PC-3 (cell line): ENCODE measurements around the gene PLXNA4. TPM values are rescaled to one million over a fixed set of nuclear protein-coding genes. Genes with fewer than 3 reads are reported as not detected.

Experiments used
- ATAC-seq: fragments of 200-7000 bp; cut with Tn5 transposase; 2 replicates; pipeline ENCODE4 v1.9.1; 2020; ENCODE audit warnings: mild to moderate bottlenecking, moderate library complexity
- BruUV-seq: library from RNA; stranded (reverse); fragments of 400-500 nt; replicated peaks from 2 replicates; lab custom pipeline; 2021; lab: Mats Ljungman, UMichigan
- CTCF ChIA-PET: fragments of 300-600 bp; sonication (Branson Sonifier 250); formaldehyde crosslinking; loops from one replicate; lab custom pipeline; 2022; ENCODE audit warnings: antibody characterized with exemption; lab: Charles Lee
- POLR2A ChIA-PET: fragments of 300-600 bp; sonication (Branson Sonifier 250); formaldehyde crosslinking; loops from one replicate; lab custom pipeline; 2022; ENCODE audit warnings: antibody characterized with exemption; ENCODE audit not compliant: unreplicated experiment; lab: Charles Lee
- DNase-seq: peaks from one replicate; pipeline ENCODE4 v3.0.0-alpha.2; 2015
- H2AFZ ChIP-seq: fragments of 300-600 bp; sonication (generic); 2 replicates; pipeline ENCODE4 v1.6.0; 2016; ENCODE audit warnings: antibody characterized with exemption, low read length
- H3F3A ChIP-seq: fragments of 300-600 bp; sonication (generic); one replicate; pipeline ENCODE4 v1.6.0; 2017; ENCODE audit warnings: antibody characterized with exemption, low read length, control low read depth, mild to moderate bottlenecking; ENCODE audit not compliant: unreplicated experiment
- H3K27ac ChIP-seq: fragments of 300-600 bp; sonication (generic); 2 replicates; pipeline ENCODE4 v1.5.1; 2016; ENCODE audit warnings: mild to moderate bottlenecking, low read length
- H3K27me3 ChIP-seq: fragments of 300-600 bp; sonication (generic); 2 replicates; pipeline ENCODE4 v1.6.1; 2016; ENCODE audit warnings: low read length, mixed read lengths
- H3K36me3 ChIP-seq: fragments of 300-600 bp; sonication (generic); 2 replicates; pipeline ENCODE4 v1.6.1; 2016; ENCODE audit warnings: low read depth, mixed run types, low read length, mixed read lengths
- H3K4me1 ChIP-seq: fragments of 300-600 bp; sonication (generic); 2 replicates; pipeline ENCODE4 v1.5.1; 2016; ENCODE audit warnings: low read length; ENCODE audit not compliant: insufficient read depth
- H3K4me2 ChIP-seq: fragments of 300-600 bp; sonication (generic); 2 replicates; pipeline ENCODE4 v1.6.0; 2016; ENCODE audit warnings: low read length
- H3K4me3 ChIP-seq: fragments of 300-600 bp; sonication (generic); 2 replicates; pipeline ENCODE4 v1.5.1; 2016; ENCODE audit warnings: mild to moderate bottlenecking, low read length, mixed read lengths
- H3K79me2 ChIP-seq: fragments of 300-600 bp; sonication (generic); 2 replicates; pipeline ENCODE4 v1.6.1; 2017; ENCODE audit warnings: low read length, mixed read lengths
- H3K9ac ChIP-seq: fragments of 300-600 bp; sonication (generic); 2 replicates; pipeline ENCODE4 v1.6.0; 2016; ENCODE audit warnings: mild to moderate bottlenecking, low read length
- H3K9me2 ChIP-seq: fragments of 300-600 bp; sonication (generic); replicated peaks from 2 replicates; pipeline ENCODE4 v1.6.1; 2016; ENCODE audit warnings: mixed run types, low read length, mixed read lengths
- H3K9me3 ChIP-seq: fragments of 300-600 bp; sonication (generic); 2 replicates; pipeline ENCODE4 v1.6.1; 2016; ENCODE audit warnings: low read length, mixed read lengths
- H4K20me1 ChIP-seq: fragments of 300-600 bp; sonication (generic); 2 replicates; pipeline ENCODE4 v1.6.1; 2016; ENCODE audit warnings: low read length, mixed read lengths
- EZH2 ChIP-seq: fragments of 300-600 bp; sonication (generic); IDR thresholded peaks from one replicate; pipeline ENCODE4 v1.6.1; 2017; ENCODE audit warnings: antibody characterized with exemption, mild to moderate bottlenecking, low read length; ENCODE audit not compliant: unreplicated experiment
- EZH2phosphoT487 ChIP-seq: fragments of 300-600 bp; sonication (generic); IDR thresholded peaks from 2 replicates; pipeline ENCODE4 v1.6.1; 2018; ENCODE audit warnings: mild to moderate bottlenecking, antibody characterized with exemption, low read length, borderline replicate concordance
- intact Hi-C: fragments of 100-400 bp; cut with micrococcal nuclease; formaldehyde crosslinking; loops from 2 replicates; pipeline ENCODE4 v1.9.0; 2023
- total RNA-seq: library from RNA; depleted of rRNA; stranded (reverse); fragments of >200 nt; gene quantifications from 2 replicates; pipeline ENCODE4 v1.2.3, GENCODE V29; 2014
- TF ChIP-seq, protein P1 (sequence below): fragments of 300-600 bp; sonication (generic); conservative IDR thresholded peaks from 2 replicates; pipeline ENCODE4 v1.5.1; 2017; ENCODE audit warnings: antibody characterized with exemption, low read depth, mild to moderate bottlenecking, low read length

The PLXNA4 gene
- total RNA-seq, 1 experiment from 2014 or later: 1.2 TPM

DNA sequence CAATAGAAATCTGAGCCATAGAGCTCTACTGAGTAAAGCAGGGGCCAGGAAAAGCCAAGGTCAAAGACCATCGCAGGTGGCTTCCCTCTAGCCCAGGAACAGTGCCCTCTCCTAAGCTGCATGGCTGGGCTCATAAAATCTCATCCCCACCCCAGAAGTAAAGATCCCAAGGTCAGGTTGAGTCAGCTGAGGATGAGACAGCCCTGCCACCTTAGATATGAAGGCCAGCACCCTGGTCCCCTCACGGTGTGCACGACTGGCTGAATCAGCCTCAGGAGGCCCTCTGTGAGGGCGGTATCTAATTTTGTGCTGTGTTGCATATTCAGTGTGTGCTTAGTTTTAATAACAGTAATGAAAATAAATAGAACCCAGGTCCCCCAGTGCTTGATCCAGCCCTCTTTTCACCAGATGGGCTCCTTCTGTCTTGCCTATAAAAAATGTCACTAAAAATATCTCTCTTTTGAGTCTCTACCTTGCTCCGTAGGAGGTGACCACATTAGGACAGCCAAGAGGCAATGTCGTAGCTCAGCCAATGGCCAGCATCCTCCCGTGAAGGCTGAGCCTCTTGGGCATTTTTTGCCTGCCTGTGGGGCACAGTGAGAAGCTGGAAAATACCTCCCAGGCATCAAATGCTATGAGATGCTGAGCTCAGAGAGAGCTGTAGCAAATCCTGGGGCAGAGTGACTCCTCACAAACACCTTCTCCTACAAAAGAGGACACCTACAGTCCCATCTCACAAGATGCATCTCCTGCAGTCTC is 424.0 kb downstream of the PLXNA4 start:
- TF ChIP-seq EZH2phosphoT487 (no peak), EZH2 (no peak)
- TF ChIP-seq, protein P1, sequence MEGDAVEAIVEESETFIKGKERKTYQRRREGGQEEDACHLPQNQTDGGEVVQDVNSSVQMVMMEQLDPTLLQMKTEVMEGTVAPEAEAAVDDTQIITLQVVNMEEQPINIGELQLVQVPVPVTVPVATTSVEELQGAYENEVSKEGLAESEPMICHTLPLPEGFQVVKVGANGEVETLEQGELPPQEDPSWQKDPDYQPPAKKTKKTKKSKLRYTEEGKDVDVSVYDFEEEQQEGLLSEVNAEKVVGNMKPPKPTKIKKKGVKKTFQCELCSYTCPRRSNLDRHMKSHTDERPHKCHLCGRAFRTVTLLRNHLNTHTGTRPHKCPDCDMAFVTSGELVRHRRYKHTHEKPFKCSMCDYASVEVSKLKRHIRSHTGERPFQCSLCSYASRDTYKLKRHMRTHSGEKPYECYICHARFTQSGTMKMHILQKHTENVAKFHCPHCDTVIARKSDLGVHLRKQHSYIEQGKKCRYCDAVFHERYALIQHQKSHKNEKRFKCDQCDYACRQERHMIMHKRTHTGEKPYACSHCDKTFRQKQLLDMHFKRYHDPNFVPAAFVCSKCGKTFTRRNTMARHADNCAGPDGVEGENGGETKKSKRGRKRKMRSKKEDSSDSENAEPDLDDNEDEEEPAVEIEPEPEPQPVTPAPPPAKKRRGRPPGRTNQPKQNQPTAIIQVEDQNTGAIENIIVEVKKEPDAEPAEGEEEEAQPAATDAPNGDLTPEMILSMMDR: no peak
- no peak for DNase-seq
- ATAC-seq: no peak
- H3K27me3 ChIP-seq: no peaks in the 10 kb centered on the region
- H2AFZ ChIP-seq: no peak overlapping the region
- H3K9me2 ChIP-seq: no peaks in the 10 kb centered on the region
- POLR2A ChIA-PET: no interaction called here
- CTCF ChIA-PET: no interaction called here
- no peaks in the 10 kb centered on the region for H3K36me3 ChIP-seq
- no peak overlapping the region for H3K4me3 ChIP-seq
- H3F3A ChIP-seq: no peaks in the 10 kb centered on the region
- no peak overlapping the region for H3K9ac ChIP-seq
- H3K79me2 ChIP-seq: no peaks in the 10 kb centered on the region
- no peaks in the 10 kb centered on the region for H3K9me3 ChIP-seq
- no peak overlapping the region for H3K4me2 ChIP-seq
- H3K4me1 ChIP-seq: no peaks in the 10 kb centered on the region
- no TSS peak for BruUV-seq
- no peaks in the 10 kb centered on the region for H4K20me1 ChIP-seq
- H3K27ac ChIP-seq: no peak overlapping the region
- intact Hi-C loops: no loop called here

DNA sequence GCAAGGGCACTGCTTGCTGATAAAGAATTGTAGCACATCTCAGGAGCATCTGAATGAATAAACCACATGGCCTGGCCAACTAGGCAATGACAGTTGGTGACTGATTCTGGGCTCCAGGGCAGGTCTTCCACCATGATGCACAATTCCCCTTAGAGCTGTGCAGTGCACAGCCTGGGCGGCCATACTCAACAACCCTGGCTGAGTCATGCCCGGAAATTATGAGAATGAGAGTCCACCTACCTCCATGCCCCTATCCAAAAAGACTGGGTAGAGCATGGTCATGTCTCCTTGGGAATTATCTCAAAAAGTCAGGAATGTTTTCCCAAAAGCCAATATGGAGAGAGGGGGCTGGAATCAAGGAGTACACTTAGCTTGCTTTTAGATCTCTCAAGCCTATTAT is 425.6 kb downstream of the PLXNA4 start:
- no TSS peak for BruUV-seq
- Histone ChIP-seq H3K9me2 (no peaks in the 10 kb centered on the region), H3K9ac (no peak overlapping the region), H3K4me2 (no peak overlapping the region), H3K4me3 (no peak overlapping the region), H3K27ac (no peak overlapping the region), H2AFZ (no peak overlapping the region), H3K36me3 (no peaks in the 10 kb centered on the region), H3K79me2 (no peaks in the 10 kb centered on the region), H3K4me1 (peaks cover 5% of the 10 kb centered on the region; the same call in 1 of the 2 replicates), H3F3A (no peaks in the 10 kb centered on the region), H3K27me3 (no peaks in the 10 kb centered on the region), H4K20me1 (no peaks in the 10 kb centered on the region), H3K9me3 (no peaks in the 10 kb centered on the region)
- ChIA-PET CTCF (no interaction called here), POLR2A (interaction anchor here (0.8 kb wide), 1 partner anchor 242 kb away, joined by 10 read pairs; no protein-coding TSS in a partner anchor)
- DNase-seq: no peak
- no peak for TF ChIP-seq EZH2phosphoT487
- no peak for ATAC-seq
- intact Hi-C loops: no loop called here

DNA sequence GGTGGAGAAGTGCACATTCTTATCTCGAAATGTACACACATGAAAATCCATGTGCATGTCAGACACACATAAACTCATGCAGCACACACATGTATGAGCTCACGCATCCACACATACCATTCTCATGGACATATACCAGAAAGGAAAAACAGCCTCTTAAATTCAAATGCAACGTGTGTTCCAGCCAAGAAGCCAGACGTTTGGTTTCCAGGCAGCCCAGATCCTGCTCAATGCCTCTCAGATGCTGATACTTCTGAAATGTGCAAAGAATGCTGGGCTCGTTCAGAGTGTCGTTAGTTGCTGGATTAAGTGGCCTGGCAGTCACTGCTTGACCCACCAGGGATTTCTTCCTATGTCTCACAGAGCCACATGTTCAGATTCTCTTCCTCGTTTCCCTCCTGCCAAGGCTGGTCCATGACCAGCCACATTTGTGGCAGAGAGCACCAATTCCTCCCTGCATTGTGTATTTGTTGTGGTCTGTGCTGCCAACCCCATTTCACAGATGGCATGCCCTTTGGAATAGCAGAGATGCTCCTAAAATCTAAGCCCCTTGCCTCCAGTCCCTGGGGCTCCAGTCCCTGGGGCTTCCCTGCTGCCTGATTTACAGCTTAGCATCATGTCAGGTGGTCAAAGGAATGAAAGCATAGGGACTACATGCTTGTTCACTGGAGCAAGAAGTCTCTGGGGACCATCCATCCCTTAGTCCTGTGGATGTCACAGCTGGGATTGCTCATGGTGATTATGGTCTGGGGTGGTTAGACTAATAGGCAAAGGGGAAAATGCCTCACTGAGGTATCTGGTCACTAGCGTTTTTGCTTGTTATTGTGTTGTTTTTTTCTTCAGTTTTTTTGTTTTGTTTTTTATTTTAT is 426.6 kb downstream of the PLXNA4 start:
- no peak for DNase-seq
- no peaks in the 10 kb centered on the region for H3K79me2 ChIP-seq
- no peaks in the 10 kb centered on the region for H3K27me3 ChIP-seq
- H3K9ac ChIP-seq: no peak overlapping the region
- H3K9me2 ChIP-seq: no peaks in the 10 kb centered on the region
- intact Hi-C loops: loop anchor here (5.0 kb wide), 1 partner anchor 462 kb away; no protein-coding TSS in a partner anchor
- ATAC-seq: no peak
- peaks cover 14% of the 10 kb centered on the region for H3K4me1 ChIP-seq
- POLR2A ChIA-PET: no interaction called here
- no TSS peak for BruUV-seq
- H3K4me2 ChIP-seq: no peak overlapping the region
- TF ChIP-seq, protein P1: no peak
- TF ChIP-seq EZH2 (no peak), EZH2phosphoT487 (no peak)
- CTCF ChIA-PET: no interaction called here
- H3K4me3 ChIP-seq: no peak overlapping the region
- no peaks in the 10 kb centered on the region for H4K20me1 ChIP-seq
- no peaks in the 10 kb centered on the region for H3K36me3 ChIP-seq
- H3K9me3 ChIP-seq: no peaks in the 10 kb centered on the region
- H2AFZ ChIP-seq: no peak overlapping the region
- H3F3A ChIP-seq: no peaks in the 10 kb centered on the region
- no peak overlapping the region for H3K27ac ChIP-seq
